HG03045 (cell line): ENCODE results near the gene SPIRE1.

ENCODE experiments used
- ATAC-seq: cut with Tn5 transposase; IDR thresholded peaks from one replicate; pipeline ENCODE4 v1.9.1; 2021; ENCODE audit warnings: mild to moderate bottlenecking, moderate library complexity; ENCODE audit not compliant: unreplicated experiment

SPIRE1 gene

DNA sequence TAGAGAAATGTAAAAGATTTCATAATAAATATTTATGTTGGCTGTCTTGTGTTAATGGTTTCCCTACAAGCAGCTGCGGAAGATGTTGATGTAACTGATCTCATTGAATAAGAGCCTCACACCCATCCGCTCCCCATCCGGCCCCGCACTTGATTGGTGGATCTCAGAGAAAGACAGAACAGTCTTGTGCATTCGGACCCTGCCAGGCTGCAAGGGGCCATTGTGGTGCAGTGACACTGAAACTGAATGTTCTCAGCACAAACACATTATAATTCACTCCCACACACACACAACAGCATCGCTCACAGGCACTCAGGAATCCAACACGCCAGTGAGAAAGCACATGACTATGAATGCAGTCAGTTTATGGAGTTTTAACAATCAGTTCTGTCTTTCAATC, 202.4 kb downstream of the SPIRE1 start:
- ATAC-seq = no peak

DNA sequence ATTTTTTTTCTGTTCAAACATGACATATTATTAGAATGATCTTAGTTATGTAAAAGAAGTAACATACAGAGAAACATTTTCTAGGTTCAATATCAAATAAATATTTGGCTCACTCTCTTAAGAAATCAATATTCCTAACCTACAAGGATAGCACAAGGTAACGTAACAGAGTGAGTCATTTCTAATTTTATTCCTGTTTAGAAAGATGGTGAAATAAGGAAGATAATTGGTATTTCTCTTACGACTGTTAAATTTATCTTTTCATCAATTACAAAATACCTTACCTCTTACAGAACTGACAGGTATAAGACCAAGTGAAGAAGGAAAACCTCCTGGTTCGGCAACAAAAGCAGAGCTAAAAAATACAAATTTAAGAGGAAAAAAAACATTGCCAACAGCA, 205.1 kb downstream of the SPIRE1 start:
- no peak for ATAC-seq

DNA sequence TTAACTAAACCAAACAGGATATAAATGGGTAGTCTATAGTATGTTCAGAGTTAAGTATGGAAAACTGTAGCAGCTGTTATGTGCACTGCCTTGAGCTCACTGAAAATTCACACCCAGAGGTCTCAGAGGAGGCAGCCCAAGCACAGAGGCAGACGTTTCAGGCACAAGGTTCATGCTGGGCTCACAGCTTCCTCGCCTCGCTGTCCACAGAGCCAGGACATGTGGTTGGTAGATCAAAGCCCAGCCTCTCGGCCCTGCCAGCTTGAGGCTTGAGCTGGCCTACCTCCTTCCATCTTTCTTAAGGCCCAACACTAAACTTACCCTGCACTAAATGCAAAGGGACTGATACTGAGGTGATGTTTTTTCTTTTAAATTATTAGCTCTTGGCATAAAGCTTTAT, 206.5 kb downstream of the SPIRE1 start:
- no peak for ATAC-seq

DNA sequence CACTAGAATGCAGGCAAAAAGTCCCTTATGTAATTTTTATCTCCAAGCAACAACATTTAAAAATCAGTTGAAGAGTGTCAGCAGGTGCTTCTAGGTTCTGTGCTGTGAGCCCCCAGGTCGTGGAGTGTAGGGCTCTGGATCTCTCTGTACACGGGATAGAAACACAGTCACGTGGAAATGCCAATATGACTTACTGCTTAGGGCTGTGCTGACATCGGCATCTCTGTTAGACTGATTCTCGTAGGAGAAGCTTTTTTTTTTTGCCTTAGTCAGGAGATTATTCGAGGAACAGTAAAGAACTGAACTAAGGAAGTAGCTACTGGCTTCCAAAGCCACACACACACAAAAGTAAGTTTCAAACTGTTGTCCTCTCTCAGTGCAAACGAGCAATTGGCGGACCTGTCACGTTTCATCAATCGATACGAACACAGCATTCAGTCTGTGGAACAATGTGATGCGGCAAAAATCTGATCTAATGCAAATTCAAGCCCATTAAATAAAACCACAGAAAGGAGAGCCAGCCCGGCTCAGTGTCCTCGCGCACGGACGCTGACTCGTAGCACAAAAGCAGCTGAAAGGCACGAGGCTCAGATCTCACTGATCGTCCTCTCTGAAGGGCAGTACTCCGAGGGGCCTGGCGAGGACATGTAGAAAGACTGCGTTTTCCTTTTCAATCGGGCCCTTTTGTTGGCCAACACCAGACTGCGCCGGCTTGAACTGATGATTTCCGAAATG, 208.7 kb downstream of the SPIRE1 start:
- no peak for ATAC-seq

DNA sequence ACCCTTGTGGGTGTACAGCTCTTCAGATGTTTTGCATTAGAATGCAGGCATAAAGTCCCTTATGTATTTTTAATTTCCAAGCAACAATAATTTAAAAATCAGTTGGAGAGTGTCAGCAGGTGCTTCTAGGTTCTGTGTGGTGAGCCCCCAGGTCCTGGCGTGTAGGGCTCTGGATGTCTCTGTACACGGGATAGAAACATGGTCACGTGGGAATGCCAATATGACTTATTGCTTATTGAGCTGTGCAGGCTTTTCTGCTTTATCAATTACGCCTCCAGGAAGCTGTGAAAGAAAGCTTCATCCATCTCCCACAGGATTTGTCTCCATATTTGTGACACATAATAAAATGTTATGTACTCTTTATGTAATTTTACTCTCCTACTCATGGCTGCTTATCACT, 212.4 kb downstream of the SPIRE1 start:
- ATAC-seq = no peak

DNA sequence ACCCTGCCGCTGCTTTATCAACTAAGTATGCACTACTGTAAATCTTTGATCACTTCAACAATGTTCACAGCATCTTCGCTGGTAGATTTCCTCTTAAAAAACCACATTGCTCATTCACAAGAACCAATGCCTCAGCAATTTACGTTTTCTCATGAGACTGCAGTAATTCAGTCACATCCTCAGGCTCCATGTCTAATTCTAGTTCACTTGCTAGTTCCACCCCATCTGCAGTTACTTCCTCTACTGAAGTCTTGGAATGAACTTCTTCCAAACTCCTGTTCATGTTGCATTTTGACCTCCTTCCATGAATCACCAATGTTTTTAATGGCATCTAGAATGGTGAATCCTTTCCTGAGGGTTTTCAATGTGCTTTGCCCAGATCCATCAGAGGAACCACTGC, 214.4 kb downstream of the SPIRE1 start:
- ATAC-seq = no peak

DNA sequence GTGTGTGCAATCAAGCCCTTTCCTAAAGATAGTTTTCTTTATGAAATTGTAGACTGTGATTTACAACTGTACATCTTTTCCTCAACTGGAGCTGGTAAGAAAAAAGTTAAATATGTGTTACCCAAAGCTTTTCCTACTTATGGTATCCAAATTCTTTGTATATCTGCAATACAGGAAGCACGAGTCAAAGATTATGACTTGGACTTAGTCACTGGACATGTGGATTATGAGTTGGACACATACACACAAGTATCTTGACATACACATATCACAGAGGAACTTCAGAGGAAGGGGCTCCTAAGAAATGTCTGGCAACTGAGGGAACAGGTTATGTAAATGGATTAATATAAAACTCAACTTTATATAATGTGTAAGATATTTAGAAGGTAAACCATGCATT, 215.0 kb downstream of the SPIRE1 start:
- no peak for ATAC-seq

DNA sequence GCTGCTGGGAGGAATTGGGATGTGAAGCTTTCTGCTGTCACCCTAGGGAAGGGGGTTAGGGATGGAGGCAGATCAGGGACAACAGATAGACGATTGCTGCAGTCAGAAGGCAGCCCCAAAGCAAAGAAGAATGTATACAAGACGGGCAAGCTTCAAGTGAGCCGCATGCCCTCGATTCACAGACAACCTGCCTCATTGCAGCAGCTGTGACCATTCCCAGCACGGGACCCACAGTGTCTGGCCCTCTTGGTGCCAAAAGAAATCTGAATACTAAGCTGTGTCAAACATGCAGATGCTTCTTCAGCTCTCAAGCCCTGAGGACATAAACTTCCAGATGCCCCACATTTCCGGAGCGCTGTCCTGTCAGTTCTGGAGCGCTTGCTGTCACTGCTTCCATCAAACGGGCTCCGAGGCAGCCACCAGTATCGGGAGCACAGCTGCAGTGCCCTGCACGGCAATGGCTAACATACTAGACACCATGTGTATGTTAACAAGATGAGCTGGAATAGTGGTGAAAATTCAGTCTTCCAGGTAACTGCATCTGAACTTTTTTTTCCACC, 216.4 kb downstream of the SPIRE1 start:
- no peak for ATAC-seq

DNA sequence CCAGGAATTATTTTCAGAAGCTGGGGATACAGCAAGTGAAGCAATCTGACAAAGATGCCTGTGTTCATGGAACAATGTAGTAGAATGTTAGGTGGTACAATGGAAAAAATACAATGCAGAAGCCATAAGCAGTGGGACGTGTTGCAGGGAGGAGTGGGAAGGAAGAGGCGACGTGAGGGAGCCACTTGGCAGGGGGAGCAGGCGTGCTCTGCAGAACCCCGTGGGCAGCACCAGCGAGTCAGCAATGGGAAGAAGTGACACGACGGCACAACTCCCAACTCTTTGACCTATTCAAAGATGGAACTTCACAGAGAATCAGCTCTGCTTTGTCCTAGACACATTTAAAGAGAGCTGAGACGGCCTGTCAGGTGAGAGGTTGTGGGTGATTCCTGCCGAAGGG, 219.7 kb downstream of the SPIRE1 start:
- no peak for ATAC-seq

DNA sequence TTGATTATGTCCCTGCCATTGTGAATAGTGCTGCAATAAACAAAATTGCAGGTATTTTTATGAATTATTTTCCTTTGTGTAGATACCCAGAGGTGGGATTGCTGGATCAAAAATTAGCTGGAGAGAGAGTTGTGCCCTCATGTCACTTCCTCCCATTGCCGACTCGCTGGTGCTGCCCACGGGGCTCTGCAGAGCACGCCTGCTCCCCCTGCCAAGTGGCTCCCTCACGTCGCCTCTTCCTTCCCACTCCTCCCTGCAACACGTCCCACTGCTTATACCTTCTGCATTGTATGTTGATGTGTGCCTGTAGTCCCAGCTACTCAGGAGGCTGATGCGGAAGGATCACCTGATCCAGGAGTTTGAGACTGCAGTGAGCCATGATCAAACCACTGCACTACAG, 222.0 kb downstream of the SPIRE1 start:
- no peak for ATAC-seq

DNA sequence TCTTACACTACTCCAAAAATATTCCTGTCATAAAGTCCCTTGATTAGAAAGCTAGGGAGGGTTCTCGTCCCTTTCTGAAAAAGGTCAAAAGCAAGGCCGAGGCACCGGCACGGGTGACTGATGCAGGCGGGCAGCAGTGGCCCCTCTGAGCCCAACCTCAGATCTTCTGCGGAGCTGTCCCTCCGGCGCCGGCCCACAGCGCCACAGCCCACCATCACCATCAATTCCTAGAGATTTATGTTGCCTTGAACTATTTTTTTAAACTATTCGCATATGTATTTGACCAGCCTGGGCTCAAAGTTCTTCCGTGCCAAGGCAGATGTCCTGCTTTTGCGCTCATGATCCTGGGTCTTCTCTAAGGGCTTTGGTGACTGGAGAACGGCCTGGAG, 223.4 kb downstream of the SPIRE1 start:
- no peak for ATAC-seq

DNA sequence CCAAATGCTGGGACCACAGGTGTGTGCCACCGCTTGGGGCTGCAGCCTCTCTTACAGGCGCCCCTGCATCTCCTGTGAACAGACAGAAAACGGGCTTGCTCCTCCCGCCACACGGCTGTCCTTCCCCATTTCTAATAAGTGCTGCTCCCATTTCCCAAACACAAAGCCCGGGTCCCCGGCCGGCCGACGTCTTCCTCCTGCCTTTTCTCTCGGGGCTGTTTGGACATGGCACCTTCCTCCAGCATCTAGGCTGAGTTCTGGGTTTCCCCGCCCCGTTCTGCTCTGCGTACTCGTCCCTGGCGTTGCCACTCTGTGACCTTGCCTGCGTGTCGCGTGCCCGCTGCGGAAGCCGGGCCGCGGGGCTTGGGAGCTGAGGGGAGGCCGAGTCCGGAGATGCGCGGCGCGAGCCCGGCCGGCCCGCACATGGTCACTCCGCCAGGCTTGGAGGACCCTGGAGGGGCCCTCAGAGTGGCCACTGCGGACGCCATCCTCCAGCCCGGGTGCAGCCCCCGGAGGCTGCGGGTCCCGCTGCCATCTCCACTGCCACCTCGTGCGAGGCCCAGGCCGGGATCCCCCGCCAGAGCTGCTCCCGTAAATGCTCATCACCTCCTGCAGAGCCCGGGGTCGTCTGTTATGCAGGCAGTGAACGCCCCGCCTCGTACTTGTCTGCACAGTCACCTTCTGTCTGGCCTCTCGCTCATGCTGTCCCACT, 223.9 kb downstream of the SPIRE1 start:
- ATAC-seq = no peak

DNA sequence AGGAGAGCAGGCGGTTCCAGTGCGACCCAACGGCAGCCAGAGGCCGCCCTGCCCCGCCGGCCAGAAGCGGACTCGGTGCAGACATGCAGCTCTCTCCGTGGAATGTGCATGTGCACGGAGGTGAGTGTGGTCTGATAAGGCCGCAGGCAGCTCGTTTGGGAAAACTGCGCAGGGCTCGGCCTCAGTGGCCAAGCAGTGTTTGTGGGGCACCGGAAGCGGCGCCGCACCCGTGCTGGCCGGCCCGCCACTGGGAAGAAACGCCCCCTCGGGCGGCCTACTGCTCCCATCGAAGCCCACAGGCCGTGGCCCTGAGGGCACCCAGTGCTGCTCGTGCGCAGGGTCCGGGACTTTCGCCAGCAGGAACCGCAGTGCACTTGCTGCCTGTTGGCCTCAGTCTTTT, 225.0 kb downstream of the SPIRE1 start:
- ATAC-seq = no peak

DNA sequence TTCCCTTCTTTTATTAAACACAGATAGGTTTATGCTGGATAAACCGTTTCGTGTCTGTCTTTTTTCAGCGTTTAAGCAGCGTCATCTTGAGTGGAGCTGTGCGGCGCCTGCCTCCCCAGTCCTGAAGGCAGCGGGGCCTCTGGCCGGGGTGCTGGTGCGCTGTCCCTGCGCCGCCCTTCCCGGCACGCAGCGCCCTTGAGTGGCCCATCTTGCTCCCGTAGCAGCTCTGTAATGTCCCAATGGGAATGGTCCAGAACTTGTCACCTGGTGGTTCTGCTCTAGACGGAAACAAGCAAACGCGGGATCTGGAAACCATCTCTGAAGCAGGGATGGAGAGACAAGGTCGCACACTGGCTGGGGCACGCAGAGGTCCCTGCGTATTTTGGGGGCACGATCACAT, 225.7 kb downstream of the SPIRE1 start:
- no peak for ATAC-seq

DNA sequence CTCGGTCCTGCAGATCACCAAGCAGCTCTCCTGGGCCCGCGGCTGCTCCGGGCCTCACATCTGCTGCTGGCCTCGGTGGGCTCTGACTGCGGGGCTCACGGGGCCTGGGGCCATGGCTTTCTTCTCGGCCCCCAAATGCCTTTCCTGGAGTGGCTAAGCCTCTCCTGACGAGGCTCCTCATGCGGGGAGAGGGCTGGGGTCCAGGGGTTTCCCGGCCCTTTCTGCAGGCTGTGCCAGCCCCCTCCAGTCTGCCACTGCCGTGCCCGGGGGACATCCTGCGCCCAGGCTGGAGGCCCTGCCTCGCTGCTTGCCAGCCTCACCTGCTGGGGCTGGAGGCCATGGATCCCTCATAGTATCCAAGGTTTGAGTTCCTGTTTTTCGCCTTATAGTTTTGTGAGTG, 226.3 kb downstream of the SPIRE1 start:
- no peak for ATAC-seq

DNA sequence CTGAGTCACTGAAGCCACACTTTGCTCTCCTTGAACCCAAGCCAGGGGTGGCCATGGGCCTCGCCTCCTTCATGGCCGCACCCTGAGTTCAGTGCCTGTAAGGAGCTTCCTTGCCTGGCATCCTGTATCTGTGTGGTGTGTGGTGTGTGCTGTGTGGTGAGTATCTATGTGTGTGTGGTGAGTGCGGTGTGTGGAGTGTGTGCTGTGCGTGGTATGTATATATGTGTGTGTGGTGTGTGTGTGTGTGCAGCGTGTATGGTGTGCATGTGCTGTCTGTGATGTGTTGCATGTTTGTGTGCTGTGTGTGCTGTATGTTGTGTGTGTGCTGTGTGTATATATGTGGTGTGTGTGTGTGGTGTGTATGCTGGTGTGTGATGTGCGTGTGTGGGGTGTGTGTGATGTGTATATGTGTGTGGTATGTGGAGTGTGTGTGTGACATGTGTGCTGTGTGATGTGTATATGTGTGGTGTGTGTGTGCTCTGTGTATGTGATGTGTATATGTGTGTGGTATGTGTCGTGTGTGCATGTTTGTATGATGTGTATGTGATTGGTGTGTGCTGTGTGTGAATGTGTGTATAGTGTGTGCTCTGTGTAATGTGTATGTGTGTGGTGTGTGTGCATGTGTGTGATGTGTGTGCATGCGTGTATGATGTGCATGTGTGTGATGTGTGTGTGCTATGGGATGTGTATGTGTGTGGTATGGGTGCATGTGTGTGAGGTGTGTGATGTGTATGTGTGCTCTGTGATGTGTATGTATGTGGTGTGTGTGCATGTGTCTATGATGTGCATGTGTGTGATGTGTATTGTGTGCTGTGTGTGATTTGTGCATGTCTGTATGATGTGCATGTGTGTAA, 227.5 kb downstream of the SPIRE1 start:
- no peak for ATAC-seq

DNA sequence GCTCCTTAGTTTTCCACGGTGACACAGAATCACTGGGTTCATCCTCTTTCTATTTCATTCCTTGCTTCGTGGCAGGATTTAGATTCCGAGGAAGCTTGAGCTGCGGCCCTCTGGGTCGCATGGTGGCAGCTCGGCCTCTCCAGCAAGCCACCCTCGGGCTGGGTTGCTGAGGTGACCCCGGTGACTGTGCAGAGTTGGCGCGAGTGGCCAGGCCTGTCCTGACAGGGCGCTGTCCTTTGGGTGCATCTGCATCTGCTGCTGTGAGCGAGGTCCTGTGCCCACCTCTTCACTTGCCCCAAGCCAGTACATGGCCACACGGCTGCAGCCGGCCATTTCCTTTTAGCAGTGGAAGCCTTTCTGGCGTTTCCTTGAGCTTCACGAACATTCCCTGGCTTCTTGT, 228.4 kb downstream of the SPIRE1 start:
- ATAC-seq = no peak

DNA sequence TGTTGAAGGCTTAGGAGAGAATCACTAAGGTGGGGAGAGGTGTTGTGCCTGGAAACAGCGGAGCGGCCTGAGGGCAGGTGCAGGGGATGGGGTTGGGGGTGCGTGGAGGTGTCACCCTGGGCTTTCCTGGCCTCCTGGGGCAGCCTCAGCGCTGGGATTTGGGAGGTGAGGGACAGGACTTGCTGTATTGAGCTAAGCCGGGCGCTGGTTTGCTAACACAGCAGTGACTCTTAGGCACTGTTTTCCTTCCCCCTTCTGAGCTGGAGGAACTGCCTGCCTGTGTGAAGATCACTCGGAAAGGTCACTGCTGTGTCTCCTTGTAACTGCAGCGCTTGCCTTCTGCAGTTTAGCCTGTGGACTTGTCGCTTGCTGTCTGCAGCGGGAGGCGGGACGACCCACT, 229.0 kb downstream of the SPIRE1 start:
- ATAC-seq = no peak

DNA sequence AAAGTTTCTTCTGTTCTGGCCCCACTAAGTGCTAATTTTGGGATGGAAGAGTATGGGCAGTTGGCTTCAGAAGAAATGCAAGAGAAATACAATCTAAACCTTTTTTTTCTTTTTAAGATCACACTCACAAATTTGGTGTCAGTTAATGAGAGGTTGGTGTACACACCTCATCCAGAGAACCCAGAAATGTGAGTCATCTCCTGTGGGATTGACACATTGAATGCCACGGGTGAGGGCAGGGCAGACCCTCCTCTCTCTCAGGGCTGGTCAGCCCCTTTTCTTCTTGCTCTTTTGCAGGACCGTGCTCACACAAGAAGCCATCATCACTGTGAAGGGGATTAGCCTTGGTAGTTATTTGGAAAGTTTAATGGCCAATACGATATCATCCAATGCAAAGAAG, 231.0 kb downstream of the SPIRE1 start:
- no peak for ATAC-seq

DNA sequence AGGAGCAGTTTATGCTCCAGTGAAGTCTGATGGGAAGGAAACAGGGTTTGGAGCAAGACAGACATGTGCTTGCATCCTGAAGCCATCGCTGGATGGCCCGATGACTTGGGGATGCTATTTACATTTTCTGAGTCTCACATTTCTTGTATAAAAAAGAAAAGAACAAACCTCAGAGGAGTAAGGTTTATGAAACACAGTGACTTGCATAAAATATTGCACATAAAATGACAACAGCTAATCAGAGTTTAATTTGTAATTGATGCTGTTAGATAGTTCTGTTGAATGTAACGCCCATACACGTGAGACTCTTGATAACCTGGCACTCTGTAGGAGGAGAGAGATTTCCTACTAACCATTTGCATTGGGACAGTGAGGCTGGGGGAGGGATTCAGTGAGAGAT, 233.7 kb downstream of the SPIRE1 start:
- no peak for ATAC-seq

DNA sequence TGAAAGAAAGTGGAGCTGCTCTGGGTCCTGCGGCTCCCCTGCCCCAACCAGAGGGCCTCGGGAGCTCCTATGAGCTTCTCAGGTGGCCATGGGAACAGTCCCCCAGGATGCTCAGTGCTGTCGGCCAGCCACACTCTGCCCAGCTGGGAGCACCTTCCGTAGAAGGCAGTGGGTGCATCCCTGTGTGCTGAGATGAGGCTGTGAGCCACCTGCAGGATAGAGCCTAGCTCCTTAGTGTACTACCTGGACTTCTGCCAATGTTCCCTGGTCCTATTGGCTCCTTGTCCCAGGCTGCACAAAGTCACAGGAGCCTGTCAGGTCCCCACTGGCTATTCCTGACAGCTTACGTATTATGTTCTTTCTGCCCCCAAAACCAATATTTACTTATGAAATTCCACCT, 234.1 kb downstream of the SPIRE1 start:
- ATAC-seq = no peak

DNA sequence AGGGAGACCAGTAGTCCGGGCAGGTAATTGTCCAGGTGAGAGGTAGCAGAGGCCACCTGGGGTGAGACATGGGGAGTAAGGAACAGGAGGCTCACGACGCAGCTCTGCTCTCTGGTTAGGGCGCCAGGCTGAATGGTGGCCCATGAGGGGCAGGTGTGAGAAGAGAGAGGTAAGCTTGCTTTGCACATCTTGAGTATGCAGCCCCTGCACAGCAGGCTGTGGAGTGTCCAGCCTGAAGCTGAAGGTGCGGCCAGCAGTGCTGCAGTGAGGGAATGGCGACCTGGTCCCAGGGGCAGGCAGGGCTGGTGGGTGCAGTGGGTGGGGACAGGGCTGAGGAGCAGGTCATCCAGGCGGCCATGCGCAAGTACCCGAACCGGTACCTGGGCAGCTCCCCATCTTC, 234.5 kb downstream of the SPIRE1 start:
- ATAC-seq = no peak
